GM19351 (cell line): Measurements from ENCODE around the gene NRARP.
"Not testable (repeated sequence)": the region's sequence is repeated elsewhere in the genome, so short reads cannot be mapped to it uniquely, and the experiment has no call there.

Source experiments
- ATAC-seq: cut with Tn5 transposase; IDR thresholded peaks from one replicate; pipeline ENCODE4 v1.9.1; 2021; ENCODE audit warnings: mild to moderate bottlenecking, moderate library complexity; ENCODE audit not compliant: unreplicated experiment

Gene NRARP

GRCh38 chr9:137302118-137302448 is at the start of gene NRARP:
TSS of gene NRARP (minus strand) at chr9:137302271. CDS start at chr9:137301928, 343 bp downstream.
- peak; percentile 78 for ATAC-seq

GRCh38 chr9:137350696-137351584 is 48.9 kb upstream of the NRARP start:
- no peak for ATAC-seq

- no peak for ATAC-seq
These were observed 47.5 kb upstream of the NRARP start for GRCh38 chr9:137349471-137350033.

- no peak for ATAC-seq
These were observed 46.8 kb upstream of the NRARP start for GRCh38 chr9:137348769-137349470.

GRCh38 chr9:137347928-137348327 is 45.9 kb upstream of the NRARP start:
- no peak for ATAC-seq

GRCh38 chr9:137342482-137342881 is 40.4 kb upstream of the NRARP start:
- no peak for ATAC-seq

GRCh38 chr9:137341227-137341626 is 39.2 kb upstream of the NRARP start:
- no peak for ATAC-seq

GRCh38 chr9:137339908-137340462 is 37.9 kb upstream of the NRARP start:
- not testable (repeated sequence) for ATAC-seq

GRCh38 chr9:137339045-137339907 is 37.2 kb upstream of the NRARP start:
- no peak for ATAC-seq

GRCh38 chr9:137336735-137337134 is 34.7 kb upstream of the NRARP start:
- no peak for ATAC-seq

- ATAC-seq: no peak
These were observed 31.1 kb upstream of the NRARP start for GRCh38 chr9:137333016-137333671.

GRCh38 chr9:137331929-137332328 is 29.9 kb upstream of the NRARP start:
- ATAC-seq: no peak

- no peak for ATAC-seq
These were observed 28.6 kb upstream of the NRARP start for GRCh38 chr9:137330689-137331088.

- not testable (repeated sequence) for ATAC-seq
These were observed 27.5 kb upstream of the NRARP start for GRCh38 chr9:137329590-137329989.

- ATAC-seq: not testable (repeated sequence)
These were observed 25.8 kb upstream of the NRARP start for GRCh38 chr9:137327641-137328550.

- no peak for ATAC-seq
These were observed 24.5 kb upstream of the NRARP start for GRCh38 chr9:137326445-137327065.

GRCh38 chr9:137325799-137326198 is 23.7 kb upstream of the NRARP start:
- ATAC-seq: no peak

GRCh38 chr9:137325124-137325523 is 23.1 kb upstream of the NRARP start:
- no peak for ATAC-seq
